Astrocyte of the spinal cord (primary cell): Measurements from ENCODE around the gene MAN1A1.

Experiments
- DNase-seq: peaks from one replicate; pipeline ENCODE4 v3.0.0; 2011; ENCODE audit warnings: low read depth, low spot score
- H3K4me3 ChIP-seq: 2 replicates; pipeline ENCODE4 v1.5.1; 2011; ENCODE audit warnings: low read depth, mild to moderate bottlenecking, low read length, moderate library complexity
- in situ Hi-C: cut with HindIII; loops from 2 replicates; pipeline ENCODE4 v1.10.0; 2017; ENCODE audit warnings: low sequenced_read_pairs
- TF ChIP-seq, protein P1 (sequence below): IDR thresholded peaks from 2 replicates; pipeline ENCODE4 v1.5.1; 2012; ENCODE audit warnings: low read depth, mild to moderate bottlenecking, low read length, inconsistent platforms

The MAN1A1 gene

DNA sequence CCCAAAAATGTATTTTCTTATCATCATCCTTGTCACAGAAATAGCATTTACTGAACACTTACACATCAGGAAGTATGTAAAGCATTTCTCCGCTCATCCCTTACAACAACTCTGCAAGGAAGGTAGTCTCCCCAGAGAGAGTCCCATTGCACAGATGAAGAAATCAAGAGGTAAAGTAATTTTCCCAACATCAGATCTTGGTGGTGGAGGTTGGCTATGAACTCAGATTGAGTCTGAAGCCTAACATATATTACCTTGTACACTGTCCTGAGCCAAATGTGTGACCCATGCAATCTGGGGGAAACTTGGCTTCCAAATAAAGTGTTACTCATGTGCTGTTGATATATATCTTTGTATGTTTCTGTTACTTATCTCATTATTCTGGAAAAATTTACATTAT lies 31.4 kb downstream of the MAN1A1 start:
- TF ChIP-seq, protein P1, sequence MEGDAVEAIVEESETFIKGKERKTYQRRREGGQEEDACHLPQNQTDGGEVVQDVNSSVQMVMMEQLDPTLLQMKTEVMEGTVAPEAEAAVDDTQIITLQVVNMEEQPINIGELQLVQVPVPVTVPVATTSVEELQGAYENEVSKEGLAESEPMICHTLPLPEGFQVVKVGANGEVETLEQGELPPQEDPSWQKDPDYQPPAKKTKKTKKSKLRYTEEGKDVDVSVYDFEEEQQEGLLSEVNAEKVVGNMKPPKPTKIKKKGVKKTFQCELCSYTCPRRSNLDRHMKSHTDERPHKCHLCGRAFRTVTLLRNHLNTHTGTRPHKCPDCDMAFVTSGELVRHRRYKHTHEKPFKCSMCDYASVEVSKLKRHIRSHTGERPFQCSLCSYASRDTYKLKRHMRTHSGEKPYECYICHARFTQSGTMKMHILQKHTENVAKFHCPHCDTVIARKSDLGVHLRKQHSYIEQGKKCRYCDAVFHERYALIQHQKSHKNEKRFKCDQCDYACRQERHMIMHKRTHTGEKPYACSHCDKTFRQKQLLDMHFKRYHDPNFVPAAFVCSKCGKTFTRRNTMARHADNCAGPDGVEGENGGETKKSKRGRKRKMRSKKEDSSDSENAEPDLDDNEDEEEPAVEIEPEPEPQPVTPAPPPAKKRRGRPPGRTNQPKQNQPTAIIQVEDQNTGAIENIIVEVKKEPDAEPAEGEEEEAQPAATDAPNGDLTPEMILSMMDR, result no peak
- in situ Hi-C loops, result loop anchor here (25.0 kb wide), 1 partner anchor 181 kb away; no protein-coding TSS in a partner anchor

DNA sequence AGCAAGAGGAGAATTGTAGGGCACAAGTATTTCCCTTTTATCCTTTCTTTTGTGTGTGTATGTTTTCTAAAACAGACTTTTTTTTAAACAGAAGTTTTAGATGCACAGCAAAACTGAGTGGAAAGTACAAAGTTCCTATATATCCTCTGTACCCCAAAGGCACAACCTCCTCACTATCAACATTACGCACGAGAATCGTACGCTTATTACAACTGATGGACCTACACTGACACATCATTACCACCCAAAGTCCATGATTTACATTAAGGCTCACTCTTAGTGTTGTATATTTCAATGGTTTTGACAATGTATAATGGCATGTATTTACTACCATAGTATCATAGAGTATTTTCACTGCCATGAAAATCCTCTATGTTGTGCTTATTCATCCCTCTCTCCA lies 32.6 kb downstream of the MAN1A1 start:
- no peak for DNase-seq
- in situ Hi-C loops, result loop anchor here (25.0 kb wide), 1 partner anchor 180 kb away; no protein-coding TSS in a partner anchor
- H3K4me3 ChIP-seq, result no peak overlapping the region
- TF ChIP-seq, protein P1, result no peak

More for the DNA sequence above, 31.4 kb downstream of the MAN1A1 start:
- no peak for DNase-seq
- no peak overlapping the region for H3K4me3 ChIP-seq

DNA sequence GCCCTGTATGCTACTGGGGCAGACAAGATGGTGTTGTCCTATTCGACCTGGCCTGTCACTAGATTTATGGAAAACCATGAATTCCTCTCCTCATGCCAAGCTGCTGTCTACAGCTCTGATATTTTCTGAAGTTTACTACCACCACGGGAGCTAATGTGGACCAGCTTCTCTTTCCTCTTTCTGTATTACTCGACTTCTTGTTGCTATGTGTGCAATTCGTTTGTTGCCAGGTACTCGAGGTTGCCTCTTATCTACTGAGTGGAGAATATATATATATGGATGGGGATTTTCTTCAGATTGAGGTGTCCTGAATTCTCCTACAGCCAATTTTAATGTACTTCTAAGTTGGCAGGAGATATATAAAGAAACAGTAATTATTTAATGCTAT lies 34.7 kb downstream of the MAN1A1 start:
- TF ChIP-seq, protein P1, result no peak
- DNase-seq, result no peak
- no peak overlapping the region for H3K4me3 ChIP-seq
- in situ Hi-C loops, result loop anchor here (25.0 kb wide), 1 partner anchor 178 kb away; no protein-coding TSS in a partner anchor

DNA sequence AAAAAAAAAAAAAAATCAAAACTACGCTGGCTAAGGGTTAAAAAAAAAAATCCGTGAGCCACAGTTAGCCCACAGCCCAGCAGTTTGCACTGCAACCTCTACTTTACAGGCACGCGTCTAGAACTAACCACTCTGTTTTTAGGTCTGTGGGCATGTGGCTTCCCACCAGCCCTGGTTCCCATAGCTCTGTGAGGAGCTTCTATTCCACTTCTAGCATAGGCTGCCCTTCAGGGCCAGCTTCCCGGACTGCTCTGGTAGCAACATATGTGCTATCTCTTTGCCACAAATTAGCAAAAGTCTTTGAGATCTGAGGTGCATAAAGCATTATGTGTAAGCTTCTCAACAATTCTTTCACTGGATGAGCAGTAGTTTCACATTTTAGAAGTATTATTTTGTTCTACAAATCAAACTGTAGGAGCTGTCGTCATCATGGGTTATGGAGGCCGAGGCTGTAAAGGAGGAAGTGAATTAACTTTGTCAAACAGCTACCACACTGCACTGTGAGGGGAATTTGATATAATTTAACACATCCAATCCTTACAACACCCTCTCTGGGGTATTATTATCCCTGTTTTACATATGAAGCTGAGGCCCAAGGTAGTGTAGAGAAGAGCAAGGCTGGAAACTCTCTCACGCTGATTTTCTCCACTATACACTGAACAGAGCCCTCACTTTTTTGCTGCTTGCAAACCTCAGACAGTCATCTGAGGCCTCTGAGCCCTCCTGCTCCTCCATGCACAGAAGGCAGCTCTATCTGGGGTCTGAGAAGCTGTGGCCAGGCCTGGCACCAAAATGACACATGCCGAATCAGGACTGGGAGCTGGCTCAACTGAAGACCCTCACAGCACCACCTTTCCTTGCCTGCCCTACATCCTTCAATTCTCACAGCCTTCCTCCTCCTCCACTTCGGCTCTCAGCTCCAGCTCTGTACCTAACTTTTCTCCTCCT lies 35.4 kb downstream of the MAN1A1 start:
- TF ChIP-seq, protein P1, result no peak
- DNase-seq, result no peak
- in situ Hi-C loops, result loop anchor here (25.0 kb wide), 1 partner anchor 177 kb away; no protein-coding TSS in a partner anchor
- H3K4me3 ChIP-seq, result no peak overlapping the region

DNA sequence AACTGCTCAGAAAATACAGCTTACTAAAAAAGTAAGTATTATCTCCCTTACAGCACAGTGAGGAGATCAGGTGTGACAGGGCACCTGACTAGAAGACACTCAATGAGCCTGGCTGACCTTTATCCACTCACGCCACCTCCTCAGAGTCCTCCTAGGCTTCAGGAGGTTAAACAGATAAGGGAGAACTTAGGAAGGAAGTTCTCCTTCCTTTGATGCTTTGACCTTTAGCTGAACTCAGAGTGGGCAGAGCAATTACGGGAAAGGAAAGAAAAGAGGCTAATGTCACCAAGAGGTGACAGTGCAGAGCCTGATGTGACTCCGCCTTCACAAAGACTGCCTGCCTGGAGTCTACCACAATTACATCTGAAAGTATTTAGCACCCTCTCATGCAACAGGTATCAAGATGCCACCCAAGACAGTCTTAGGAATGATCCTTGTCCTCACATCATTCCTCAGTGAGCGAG lies 36.7 kb downstream of the MAN1A1 start:
- H3K4me3 ChIP-seq, result no peak overlapping the region
- TF ChIP-seq, protein P1, result no peak
- no peak for DNase-seq
- in situ Hi-C loops, result loop anchor here (25.0 kb wide), 1 partner anchor 176 kb away; no protein-coding TSS in a partner anchor

DNA sequence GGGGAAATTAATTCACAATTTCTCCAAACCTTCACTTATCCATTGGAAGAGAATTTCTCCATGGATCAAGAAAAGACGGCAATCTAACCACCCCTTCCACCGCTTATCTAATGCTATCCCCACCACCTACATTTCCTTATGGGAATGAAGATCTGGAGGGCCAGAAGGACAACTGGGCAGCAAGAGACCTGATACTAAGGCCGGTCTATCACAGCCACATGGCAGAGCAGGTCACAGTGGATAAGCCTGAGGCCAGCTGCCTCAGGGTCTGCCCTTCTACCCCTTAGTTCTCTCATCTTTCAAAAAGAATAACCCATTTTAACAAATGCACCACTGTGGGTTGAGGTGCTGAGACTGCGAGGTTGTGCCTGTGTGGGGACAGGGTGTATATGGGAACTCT lies 37.1 kb downstream of the MAN1A1 start:
- DNase-seq, result no peak
- H3K4me3 ChIP-seq, result no peak overlapping the region
- in situ Hi-C loops, result loop anchor here (25.0 kb wide), 1 partner anchor 175 kb away; no protein-coding TSS in a partner anchor

More for the DNA sequence above, 37.1 kb downstream of the MAN1A1 start:
- TF ChIP-seq, protein P1, result no peak
